Activated B cell treated with CpG ODN at 0.5 μM for 24 hours (primary cell): ENCODE results near the gene RGP1. TPM values are rescaled to one million over a fixed set of nuclear protein-coding genes. Genes with fewer than 3 reads are reported as not detected.

Source experiments
- ATAC-seq: fragments of 200-7000 bp; cut with Tn5 transposase; one replicate; pipeline ENCODE4 v1.10.0; 2021; ENCODE audit warnings: low read depth, mild to moderate bottlenecking, moderate library complexity
- CTCF ChIA-PET: fragments of 350-600 bp; sonication (Branson Sonifier 250); formaldehyde crosslinking; loops from one replicate; lab custom pipeline; 2021; ENCODE audit warnings: antibody characterized with exemption; lab: Charles Lee
- POLR2A ChIA-PET: fragments of 350-600 bp; sonication (Branson Sonifier 250); formaldehyde crosslinking; loops from one replicate; lab custom pipeline; 2021; ENCODE audit warnings: antibody characterized with exemption; lab: Charles Lee
- DNase-seq: peaks from one replicate; pipeline ENCODE4 v3.0.0; 2022
- H3K27ac Mint-ChIP-seq: one replicate; pipeline ENCODE4 v1.8.0; 2020; ENCODE audit warnings: mixed read lengths
- H3K27me3 Mint-ChIP-seq: one replicate; pipeline ENCODE4 v1.8.0; 2021; ENCODE audit warnings: mixed read lengths
- H3K36me3 Mint-ChIP-seq: one replicate; pipeline ENCODE4 v1.8.0; 2021; ENCODE audit warnings: low read depth, mixed read lengths
- H3K4me1 Mint-ChIP-seq: one replicate; pipeline ENCODE4 v1.8.0; 2021; ENCODE audit warnings: mixed read lengths
- H3K4me3 Mint-ChIP-seq: one replicate; pipeline ENCODE4 v1.8.0; 2020; ENCODE audit warnings: mild to moderate bottlenecking, mixed read lengths
- H3K9me3 Mint-ChIP-seq: one replicate; pipeline ENCODE4 v1.8.0; 2020; ENCODE audit warnings: mixed read lengths
- CTCF ChIP-seq: fragments of 200-600 bp; IDR thresholded peaks from one replicate; pipeline ENCODE4 v1.8.0; 2022; ENCODE audit warnings: antibody characterized with exemption, mild to moderate bottlenecking
- intact Hi-C: fragments of 100-400 bp; cut with micrococcal nuclease; formaldehyde crosslinking; loops from one replicate; pipeline ENCODE4 v1.15.1; 2024
- total RNA-seq: library from RNA; stranded (reverse); gene quantifications from 2 replicates; pipeline ENCODE4 v1.2.3, GENCODE V29; 2022

The RGP1 gene
- total RNA-seq, 1 donor from 2014 or later, result 25.4 TPM

DNA sequence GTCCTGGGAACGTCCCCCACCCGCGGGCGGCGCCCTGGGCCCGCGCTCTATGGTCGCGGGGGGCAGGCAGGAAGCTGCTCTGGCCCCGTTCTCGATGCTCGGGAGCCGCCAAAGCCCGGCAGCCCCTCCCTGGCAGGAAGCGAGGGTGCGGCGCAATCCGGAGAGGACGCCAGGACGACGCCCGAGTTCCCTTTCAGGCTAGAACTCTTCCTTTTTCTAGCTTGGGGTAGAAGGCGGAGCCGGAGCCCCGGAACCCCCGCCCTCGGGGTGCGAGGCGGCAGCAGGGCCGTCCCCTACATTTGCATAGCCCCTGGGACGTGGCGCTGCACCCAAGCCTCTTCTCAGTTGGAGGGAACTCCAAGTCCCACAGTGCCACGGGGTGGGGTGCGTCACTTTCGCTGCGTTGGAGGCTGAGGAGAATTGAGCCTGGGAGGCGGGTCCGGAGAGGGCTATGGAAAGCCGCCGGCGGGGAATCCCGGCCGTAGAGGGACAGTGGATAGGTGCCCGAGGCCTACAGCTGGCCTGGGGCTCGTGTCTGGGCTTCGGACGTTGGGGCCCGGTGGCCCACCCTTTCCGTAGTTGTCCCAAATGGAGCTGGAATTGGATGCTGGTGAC, 16.8 kb upstream of the RGP1 start, which contains the start of the genes CREB3 and TLN1:
TSS of gene CREB3 (plus strand) at position 482 of the 615 bp plus-strand sequence. CDS start at position 589, 107 bp downstream.
TSS of gene TLN1 (minus strand) at position 11 of the 615 bp plus-strand sequence. CDS start 6,501 bp downstream, outside the sequence.
- Mint-ChIP-seq H3K9me3 (no peaks in the 10 kb centered on the region), H3K4me1 (peaks cover 9% of the 10 kb centered on the region), H3K27ac (peak within 1 kb of the TSS; percentile 93), H3K36me3 (peaks cover 33% of the 10 kb centered on the region), H3K4me3 (peak within 1 kb of the TSS; percentile 32), H3K27me3 (no peaks in the 10 kb centered on the region)
- ChIA-PET POLR2A (interaction anchor here (0.5 to 4.1 kb wide), 31 partner anchors 9 to 1802 kb away, joined by 3 to 67 read pairs (median 7); partner anchors contain the start of genes ARHGEF39, CCDC107, CD72 and GBA2), CTCF (interaction anchor here (0.6 to 7.6 kb wide), 12 partner anchors 19 to 129 kb away, joined by 3 to 52 read pairs (median 6); partner anchors contain the start of genes CCDC107, RMRP and TESK1)
- intact Hi-C loops, result loop anchor here (1.0 to 10.0 kb wide), 15 partner anchors 13 to 1067 kb away; partner anchors contain the start of genes ATOSB, CCDC107, CCL27 and DNAJB5
- no peak for TF ChIP-seq CTCF
- DNase-seq, result peak; percentile 94
- peak; percentile 86 for ATAC-seq

DNA sequence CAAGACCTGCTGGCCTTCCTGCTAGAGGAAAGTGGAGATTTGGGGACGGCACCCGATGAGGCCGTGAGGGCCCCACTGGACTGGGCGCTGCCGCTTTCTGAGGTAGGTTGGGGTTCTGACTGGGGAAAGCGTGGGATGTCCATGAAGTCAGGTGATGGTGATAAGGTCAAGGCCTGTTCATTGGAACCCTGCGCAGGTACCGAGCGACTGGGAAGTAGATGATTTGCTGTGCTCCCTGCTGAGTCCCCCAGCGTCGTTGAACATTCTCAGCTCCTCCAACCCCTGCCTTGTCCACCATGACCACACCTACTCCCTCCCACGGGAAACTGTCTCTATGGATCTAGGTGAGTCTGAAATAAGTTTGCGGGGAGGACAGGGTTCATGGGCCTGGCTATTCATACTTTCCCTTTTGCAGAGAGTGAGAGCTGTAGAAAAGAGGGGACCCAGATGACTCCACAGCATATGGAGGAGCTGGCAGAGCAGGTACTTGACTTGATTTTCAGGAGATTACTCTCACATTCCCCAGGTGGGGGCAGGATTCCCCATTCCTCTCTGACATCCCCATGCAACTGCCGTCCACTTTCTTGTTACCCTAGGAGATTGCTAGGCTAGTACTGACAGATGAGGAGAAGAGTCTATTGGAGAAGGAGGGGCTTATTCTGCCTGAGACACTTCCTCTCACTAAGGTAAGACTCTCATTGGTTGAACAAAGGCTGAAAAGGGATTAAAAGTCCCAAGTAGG, 16.1 kb upstream of the RGP1 start:
- no peak for ATAC-seq
- Mint-ChIP-seq H3K36me3 (peaks cover 40% of the 10 kb centered on the region), H3K27me3 (no peaks in the 10 kb centered on the region), H3K27ac (peak overlapping the region; percentile 87), H3K4me3 (no peak overlapping the region), H3K9me3 (no peaks in the 10 kb centered on the region), H3K4me1 (peaks cover 9% of the 10 kb centered on the region)
- intact Hi-C loops, result loop anchor here (1.0 to 10.0 kb wide), 15 partner anchors 14 to 1068 kb away; partner anchors contain the start of genes ATOSB, CCDC107, CCL27 and DNAJB5
- CTCF ChIA-PET, result interaction anchor here (0.6 to 7.6 kb wide), 7 partner anchors 18 to 129 kb away, joined by 3 to 52 read pairs (median 6); partner anchors contain the start of genes CCDC107, RMRP and TESK1
- no peak for TF ChIP-seq CTCF
- no peak for DNase-seq
- POLR2A ChIA-PET, result interaction anchor here (0.7 to 4.1 kb wide), 28 partner anchors 8 to 128 kb away, joined by 3 to 67 read pairs (median 7); partner anchors contain the start of genes ARHGEF39, CCDC107, CD72 and GBA2

- CTCF ChIA-PET, result interaction anchor here (0.7 to 2.9 kb wide), 7 partner anchors 10 to 148 kb away, joined by 3 to 51 read pairs (median 6); partner anchors contain the start of genes GBA2 and RGP1
- Mint-ChIP-seq H3K36me3 (peaks cover 51% of the 10 kb centered on the region), H3K4me1 (peaks cover 9% of the 10 kb centered on the region), H3K27me3 (no peaks in the 10 kb centered on the region), H3K9me3 (no peaks in the 10 kb centered on the region), H3K27ac (no peak overlapping the region), H3K4me3 (no peak overlapping the region)
- no peak for DNase-seq
- no peak for ATAC-seq
- TF ChIP-seq CTCF, result no peak
- POLR2A ChIA-PET, result interaction anchor here (6.6 kb wide), 1 partner anchor 15 kb away, joined by 32 read pairs; the partner anchor contains the start of genes GBA2 and RGP1
- intact Hi-C loops, result loop anchor here (5.0 to 10.0 kb wide), 2 partner anchors 747 to 1069 kb away; partner anchors contain the start of genes CCL27 and DNAJB5
Observed at GRCh38 chr9:35734096-35734495, 15.0 kb upstream of the RGP1 start.

- peak; percentile 15 for ATAC-seq
- CTCF ChIA-PET, result interaction anchor here (0.7 to 2.9 kb wide), 14 partner anchors 9 to 146 kb away, joined by 3 to 51 read pairs (median 4); partner anchors contain the start of genes GBA2, MSMP and RGP1
- H3K4me1 Mint-ChIP-seq, result peaks cover 9% of the 10 kb centered on the region
- H3K36me3 Mint-ChIP-seq, result peaks cover 70% of the 10 kb centered on the region
- TF ChIP-seq CTCF, result no peak
- no peak overlapping the region for H3K27ac Mint-ChIP-seq
- H3K4me3 Mint-ChIP-seq, result no peak overlapping the region
- H3K9me3 Mint-ChIP-seq, result no peaks in the 10 kb centered on the region
- intact Hi-C loops, result loop anchor here (1.0 to 10.0 kb wide), 5 partner anchors 13 to 1071 kb away; partner anchors contain the start of genes CCL27, GBA2, NPR2 and RGP1
- DNase-seq, result no peak
- H3K27me3 Mint-ChIP-seq, result no peaks in the 10 kb centered on the region
- POLR2A ChIA-PET, result interaction anchor here (1.0 to 6.6 kb wide), 4 partner anchors 13 to 132 kb away, joined by 3 to 32 read pairs (median 4); partner anchors contain the start of genes GBA2 and RGP1
Observed at GRCh38 chr9:35736201-35736633, 12.9 kb upstream of the RGP1 start.
